Neuronal stem cell (in vitro differentiated cells): ENCODE results near the gene POLN.
A peak's percentile ranks its signal among the peaks of the same experiment; 100 is the strongest.

Experiments used
- DNase-seq: peaks from one replicate; pipeline ENCODE4 v3.0.0-alpha.2; 2013; ENCODE audit warnings: low spot score
- H2AFZ ChIP-seq: one replicate; pipeline ENCODE4 v1.6.1; 2013; ENCODE audit warnings: mild to moderate bottlenecking, low read length, inconsistent platforms
- H2AK5ac ChIP-seq: 2 replicates; pipeline ENCODE4 v1.6.1; 2013; ENCODE audit warnings: low read depth, mild to moderate bottlenecking, inconsistent platforms, low read length, moderate library complexity, mixed read lengths
- H2BK120ac ChIP-seq: 2 replicates; pipeline ENCODE4 v1.6.1; 2013; ENCODE audit warnings: low read depth, mild to moderate bottlenecking, inconsistent platforms, low read length, moderate library complexity, mixed read lengths
- H2BK12ac ChIP-seq: one replicate; pipeline ENCODE4 v1.6.1; 2013; ENCODE audit warnings: low read length, inconsistent platforms
- H2BK15ac ChIP-seq: 2 replicates; pipeline ENCODE4 v1.6.1; 2013; ENCODE audit warnings: mild to moderate bottlenecking, low read length, inconsistent platforms, mixed read lengths
- H2BK5ac ChIP-seq: one replicate; pipeline ENCODE4 v1.6.1; 2013; ENCODE audit warnings: inconsistent platforms, mild to moderate bottlenecking, low read length, moderate library complexity
- H3K14ac ChIP-seq: one replicate; pipeline ENCODE4 v1.6.1; 2013; ENCODE audit warnings: low read length, inconsistent platforms
- H3K18ac ChIP-seq: 2 replicates; pipeline ENCODE4 v1.6.1; 2013; ENCODE audit warnings: low read length, inconsistent platforms
- H3K23ac ChIP-seq: 2 replicates; pipeline ENCODE4 v1.6.1; 2013; ENCODE audit warnings: low read depth, mild to moderate bottlenecking, mixed read lengths, low read length, inconsistent platforms; ENCODE audit not compliant: poor library complexity
- H3K27ac ChIP-seq: replicated peaks from 3 replicates; pipeline ENCODE4 v1.5.1; 2013; ENCODE audit warnings: low read length, inconsistent platforms
- H3K27me3 ChIP-seq, 3 experiments: 2 replicates each; pipeline ENCODE4 v1.6.1; 2013; ENCODE audit warnings: low read length in 3 of 3, mild to moderate bottlenecking in 2 of 3, inconsistent platforms in 1 of 3, low read depth in 1 of 3, mixed read lengths in 1 of 3, moderate library complexity in 1 of 3; ENCODE audit not compliant: control insufficient read depth in 3 of 3, insufficient read depth in 3 of 3
- H3K36me3 ChIP-seq, 2 donors: replicated peaks in 1 of 2; 2 replicates each; pipeline ENCODE4 v1.6.1; 2013; ENCODE audit warnings: low read length in 2 of 2; ENCODE audit not compliant: control insufficient read depth in 2 of 2, insufficient read depth in 2 of 2
- H3K4ac ChIP-seq: 2 replicates; pipeline ENCODE4 v1.6.1; 2013; ENCODE audit warnings: inconsistent platforms, mild to moderate bottlenecking, low read length, moderate library complexity
- H3K4me1 ChIP-seq, 2 donors: 1 replicate in 1 of 2; 2 replicates in 1 of 2; pipeline ENCODE4 v1.6.1; 2013; ENCODE audit warnings: low read length in 2 of 2, low read depth in 1 of 2; ENCODE audit not compliant: control insufficient read depth in 2 of 2, insufficient read depth in 1 of 2
- H3K4me2 ChIP-seq: one replicate; pipeline ENCODE4 v1.6.1; 2013; ENCODE audit warnings: mild to moderate bottlenecking, low read length, inconsistent platforms; ENCODE audit not compliant: insufficient read depth, poor library complexity, severe bottlenecking
- H3K4me3 ChIP-seq, 2 donors: 2 replicates each; pipeline ENCODE4 v1.5.1; 2013; ENCODE audit warnings: low read length in 2 of 2, mild to moderate bottlenecking in 2 of 2, inconsistent platforms in 1 of 2, moderate library complexity in 1 of 2
- H3K79me1 ChIP-seq: one replicate; pipeline ENCODE4 v1.6.1; 2013; ENCODE audit warnings: low read depth, mild to moderate bottlenecking, inconsistent platforms, low read length, moderate library complexity
- H3K9ac ChIP-seq: one replicate; pipeline ENCODE4 v1.6.1; 2013; ENCODE audit warnings: mild to moderate bottlenecking, low read depth, low read length, inconsistent platforms; ENCODE audit not compliant: poor library complexity
- H3K9me3 ChIP-seq, 2 donors: replicated peaks in 1 of 2; 2 replicates each; pipeline versions ENCODE3 to v1.6.1; 2013; ENCODE audit warnings: low read length in 2 of 2, mild to moderate bottlenecking in 2 of 2, inconsistent platforms in 1 of 2, low read depth in 1 of 2, mixed read lengths in 1 of 2, moderate library complexity in 1 of 2; ENCODE audit not compliant: control insufficient read depth in 2 of 2, insufficient read depth in 1 of 2
- H4K8ac ChIP-seq: one replicate; pipeline ENCODE4 v1.6.1; 2013; ENCODE audit warnings: low read depth, mild to moderate bottlenecking, inconsistent platforms, low read length, moderate library complexity
- H4K91ac ChIP-seq: one replicate; pipeline ENCODE4 v1.6.1; 2013; ENCODE audit warnings: low read length, low read depth, mild to moderate bottlenecking, inconsistent platforms; ENCODE audit not compliant: poor library complexity
- WGBS, 2 donors: extraction: QIAGEN DNeasy Blood & Tissue Kit; methylation state at CpG; one replicate each; pipeline ENCODE4 v1.1.7; 2013; ENCODE audit warnings: missing lambda C conversion rate in 2 of 2, mixed read lengths in 1 of 2; ENCODE audit not compliant: insufficient read length in 2 of 2, insufficient replicate concordance in 1 of 2; ENCODE audit errors: extremely low coverage in 2 of 2; 5-methylcytosine and 5-hydroxymethylcytosine counted together

POLN gene

DNA sequence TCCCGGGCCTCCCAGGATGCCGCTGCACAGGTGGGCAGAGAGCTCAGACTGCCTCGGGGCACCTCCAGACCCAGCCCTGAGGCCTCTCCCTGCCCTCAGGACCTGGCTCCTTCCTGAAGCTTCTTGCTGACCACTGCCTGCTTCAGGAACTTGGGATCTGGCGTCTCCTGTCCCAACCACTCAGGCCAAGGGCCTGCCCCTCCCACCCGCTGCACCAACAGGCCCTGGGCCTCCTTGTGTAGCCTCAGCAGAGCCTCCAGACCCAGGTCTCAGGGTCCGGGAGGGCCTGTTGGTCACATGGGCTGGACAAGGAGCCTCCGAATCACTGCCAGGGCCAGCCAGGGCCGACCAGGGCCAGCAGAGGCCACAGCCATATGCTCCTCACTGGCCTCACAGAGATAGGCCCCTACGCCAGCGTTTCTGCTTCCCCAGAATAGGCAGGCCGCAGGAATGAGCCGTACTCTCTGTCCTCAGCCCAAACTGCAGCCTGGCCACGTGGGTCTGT is 17.2 kb upstream of the POLN start:
- no peak for DNase-seq
- peak overlapping the region; percentile 46 for H2AK5ac ChIP-seq
- H3K4me1 ChIP-seq, result peaks cover 13 to 19% of the 10 kb centered on the region in 2 donors
- H3K9me3 ChIP-seq, result no peaks in the 10 kb centered on the region
- no peak overlapping the region for H2BK15ac ChIP-seq
- H2BK12ac ChIP-seq, result no peak overlapping the region
- no peak overlapping the region for H3K4me2 ChIP-seq
- H3K4me3 ChIP-seq, result no peak overlapping the region
- H3K14ac ChIP-seq, result peak overlapping the region; percentile 38
- H2BK5ac ChIP-seq, result peak overlapping the region; percentile 39
- no peak overlapping the region for H4K91ac ChIP-seq
- H3K27ac ChIP-seq, result no peak overlapping the region
- no peak overlapping the region for H3K4ac ChIP-seq
- WGBS, 2 donors, result no CpG with 5 or more reads among the region's 13 CpGs
- peaks cover 23 to 46% of the 10 kb centered on the region in 2 donors for H3K36me3 ChIP-seq
- peaks cover 41% of the 10 kb centered on the region for H3K79me1 ChIP-seq
- H3K9ac ChIP-seq, result peak overlapping the region; percentile 63
- peak overlapping the region; percentile 55 for H3K23ac ChIP-seq
- peaks cover 0 to 2% (median 0%) of the 10 kb centered on the region in 3 experiments for H3K27me3 ChIP-seq
- no peak overlapping the region for H4K8ac ChIP-seq
- no peak overlapping the region for H2BK120ac ChIP-seq
- H2AFZ ChIP-seq, result no peak overlapping the region
- peak overlapping the region; percentile 38 for H3K18ac ChIP-seq

GRCh38 chr4:2258091-2259035 is 16.4 kb upstream of the POLN start:
- no peak overlapping the region for H4K8ac ChIP-seq
- H3K23ac ChIP-seq, result peak overlapping the region; percentile 89
- no peak overlapping the region for H2AFZ ChIP-seq
- H3K4me1 ChIP-seq, result peaks cover 6 to 12% of the 10 kb centered on the region in 2 donors
- DNase-seq, result no peak
- no CpG with 5 or more reads among the region's 18 CpGs for WGBS, 2 donors
- no peak overlapping the region for H4K91ac ChIP-seq
- peak overlapping the region; percentile 22 for H2BK12ac ChIP-seq
- no peak overlapping the region for H2AK5ac ChIP-seq
- no peaks in the 10 kb centered on the region for H3K27me3 ChIP-seq
- peaks cover 29 to 53% of the 10 kb centered on the region in 2 donors for H3K36me3 ChIP-seq
- no peak overlapping the region for H2BK5ac ChIP-seq
- H2BK120ac ChIP-seq, result no peak overlapping the region
- H3K79me1 ChIP-seq, result peaks cover 45% of the 10 kb centered on the region
- peak overlapping the region; percentile 38 for H3K14ac ChIP-seq
- H3K4ac ChIP-seq, result no peak overlapping the region
- no peak overlapping the region for H3K27ac ChIP-seq
- H3K4me2 ChIP-seq, result no peak overlapping the region
- H3K9me3 ChIP-seq, result no peaks in the 10 kb centered on the region
- H3K4me3 ChIP-seq, result no peak overlapping the region
- peak overlapping the region; percentile 4 for H3K18ac ChIP-seq
- no peak overlapping the region for H2BK15ac ChIP-seq
- peak overlapping the region; percentile 21 for H3K9ac ChIP-seq

- no peak overlapping the region for H2AFZ ChIP-seq
- no peak overlapping the region for H4K91ac ChIP-seq
- no peak overlapping the region for H2BK5ac ChIP-seq
- no peaks in the 10 kb centered on the region for H3K27me3 ChIP-seq
- H2BK15ac ChIP-seq, result no peak overlapping the region
- H3K4me2 ChIP-seq, result no peak overlapping the region
- H2BK120ac ChIP-seq, result no peak overlapping the region
- H2BK12ac ChIP-seq, result no peak overlapping the region
- H3K9me3 ChIP-seq, result no peaks in the 10 kb centered on the region
- no peak overlapping the region for H3K14ac ChIP-seq
- H3K4me3 ChIP-seq, result no peak overlapping the region
- H3K79me1 ChIP-seq, result peaks cover 41% of the 10 kb centered on the region
- peak overlapping the region; percentile 21 for H3K9ac ChIP-seq
- H3K4me1 ChIP-seq, result peaks cover 5 to 8% of the 10 kb centered on the region in 2 donors
- H3K36me3 ChIP-seq, result peaks cover 29 to 60% of the 10 kb centered on the region in 2 donors
- no peak overlapping the region for H3K18ac ChIP-seq
- H3K23ac ChIP-seq, result no peak overlapping the region
- WGBS, 2 donors, result no CpG with 5 or more reads among the region's 14 CpGs
- H2AK5ac ChIP-seq, result peak overlapping the region; percentile 7
- no peak overlapping the region for H3K4ac ChIP-seq
- H4K8ac ChIP-seq, result no peak overlapping the region
- DNase-seq, result no peak
- no peak overlapping the region for H3K27ac ChIP-seq
These were observed 15.6 kb upstream of the POLN start for GRCh38 chr4:2257361-2258081.

DNA sequence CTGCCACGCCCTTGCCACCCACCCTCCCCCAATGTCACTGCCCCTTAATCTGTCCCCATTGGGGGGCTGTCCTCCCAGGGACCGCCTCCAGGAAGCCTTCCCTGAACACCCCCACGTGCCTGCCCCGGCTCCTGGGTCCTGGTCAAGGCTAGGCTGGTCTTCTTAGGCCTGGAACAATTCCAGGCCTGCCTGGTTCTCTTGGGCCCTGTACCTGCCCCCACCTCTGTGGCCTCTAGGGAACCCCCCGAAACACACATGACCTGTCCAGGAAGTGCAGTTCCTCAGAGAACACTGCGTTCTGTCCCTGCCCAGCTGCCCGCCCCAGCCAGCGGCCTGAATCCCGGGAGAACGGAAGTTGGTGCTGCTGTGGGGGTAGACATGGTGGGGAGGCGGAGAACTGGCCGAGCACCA is 14.9 kb upstream of the POLN start:
- H2AFZ ChIP-seq, result no peak overlapping the region
- H3K27me3 ChIP-seq, result no peaks in the 10 kb centered on the region
- H3K4me3 ChIP-seq, result no peak overlapping the region
- H3K36me3 ChIP-seq, result peaks cover 29 to 60% of the 10 kb centered on the region in 2 donors
- H2BK5ac ChIP-seq, result no peak overlapping the region
- H3K27ac ChIP-seq, result no peak overlapping the region
- H4K91ac ChIP-seq, result no peak overlapping the region
- no peak overlapping the region for H3K14ac ChIP-seq
- no peak overlapping the region for H2BK12ac ChIP-seq
- no CpG with 5 or more reads among the region's 12 CpGs for WGBS, 2 donors
- no peak overlapping the region for H2AK5ac ChIP-seq
- H3K4ac ChIP-seq, result no peak overlapping the region
- no peak overlapping the region for H4K8ac ChIP-seq
- peaks cover 40% of the 10 kb centered on the region for H3K79me1 ChIP-seq
- no peak overlapping the region for H3K4me2 ChIP-seq
- DNase-seq, result no peak
- H3K23ac ChIP-seq, result no peak overlapping the region
- no peaks in the 10 kb centered on the region for H3K9me3 ChIP-seq
- H3K18ac ChIP-seq, result no peak overlapping the region
- no peak overlapping the region for H3K9ac ChIP-seq
- H3K4me1 ChIP-seq, result peaks cover 5 to 8% of the 10 kb centered on the region in 2 donors
- H2BK120ac ChIP-seq, result no peak overlapping the region
- no peak overlapping the region for H2BK15ac ChIP-seq
